GM23338 (cell line): Measurements from ENCODE around the gene MORC2. TPM values are rescaled to one million over a fixed set of nuclear protein-coding genes. Genes with fewer than 3 reads are reported as not detected.

ENCODE experiments used
- ATAC-seq: fragments of 200-7000 bp; cut with Tn5 transposase; 3 replicates; pipeline ENCODE4 v1.9.1; 2020
- DNase-seq: peaks from one replicate; pipeline ENCODE4 v3.0.0-alpha.2; 2015; ENCODE audit warnings: low spot score
- H2AFZ ChIP-seq: fragments of 200-600 bp; sonication (generic); 2 replicates; pipeline ENCODE4 v1.8.0; 2016; ENCODE audit warnings: antibody characterized with exemption, mild to moderate bottlenecking, moderate library complexity
- H3F3A ChIP-seq: fragments of 200-600 bp; sonication (generic); replicated peaks from 2 replicates; pipeline ENCODE4 v1.8.0; 2017; ENCODE audit warnings: antibody characterized with exemption, mixed run types, low read depth
- H3K27ac ChIP-seq: fragments of 200-600 bp; sonication (generic); 2 replicates; pipeline ENCODE4 v1.6.1; 2016; ENCODE audit warnings: low read depth
- H3K27me3 ChIP-seq: fragments of 200-600 bp; sonication (generic); 2 replicates; pipeline ENCODE4 v1.8.0; 2016; ENCODE audit warnings: mild to moderate bottlenecking, mixed run types, moderate library complexity; ENCODE audit not compliant: insufficient read depth
- H3K36me3 ChIP-seq: fragments of 200-600 bp; sonication (generic); 2 replicates; pipeline ENCODE4 v1.8.0; 2016; ENCODE audit warnings: mild to moderate bottlenecking; ENCODE audit not compliant: insufficient read depth
- H3K4me1 ChIP-seq: fragments of 200-600 bp; sonication (generic); 2 replicates; pipeline ENCODE4 v1.8.0; 2016; ENCODE audit warnings: mild to moderate bottlenecking, moderate library complexity; ENCODE audit not compliant: insufficient read depth
- H3K4me2 ChIP-seq: fragments of 200-600 bp; sonication (generic); 2 replicates; pipeline ENCODE4 v1.7.1; 2017; ENCODE audit warnings: mixed run types
- H3K4me3 ChIP-seq: fragments of 200-600 bp; sonication (generic); 2 replicates; pipeline ENCODE4 v1.6.1; 2016; ENCODE audit warnings: mixed run types
- H3K79me2 ChIP-seq: fragments of 200-600 bp; sonication (generic); replicated peaks from 2 replicates; pipeline ENCODE4 v1.8.0; 2017; ENCODE audit warnings: mild to moderate bottlenecking; ENCODE audit not compliant: insufficient read depth
- H3K9me2 ChIP-seq: fragments of 200-600 bp; sonication (generic); 2 replicates; pipeline ENCODE4 v1.8.0; 2017; ENCODE audit not compliant: insufficient read depth
- H4K20me1 ChIP-seq: fragments of 200-600 bp; sonication (generic); replicated peaks from 2 replicates; pipeline ENCODE4 v1.8.0; 2017; ENCODE audit warnings: mild to moderate bottlenecking; ENCODE audit not compliant: insufficient read depth
- H3K27ac Mint-ChIP-seq: 2 replicates; pipeline ENCODE4 v1.8.0; 2020; ENCODE audit warnings: inconsistent platforms, mild to moderate bottlenecking, moderate library complexity, mixed read lengths
- H3K27me3 Mint-ChIP-seq: 3 replicates; pipeline ENCODE4 v1.8.0; 2022; ENCODE audit warnings: low read depth, mild to moderate bottlenecking, moderate library complexity, mixed read lengths, inconsistent platforms; ENCODE audit not compliant: insufficient read depth, poor library complexity
- H3K36me3 Mint-ChIP-seq: 3 replicates; pipeline ENCODE4 v1.8.0; 2021; ENCODE audit warnings: low read depth, mild to moderate bottlenecking, inconsistent platforms, moderate library complexity, mixed read lengths
- H3K4me1 Mint-ChIP-seq: 3 replicates; pipeline ENCODE4 v1.8.0; 2020; ENCODE audit warnings: mild to moderate bottlenecking, inconsistent platforms, mixed read lengths
- H3K4me3 Mint-ChIP-seq: 3 replicates; pipeline ENCODE4 v1.8.0; 2021; ENCODE audit warnings: moderate library complexity, mild to moderate bottlenecking, inconsistent platforms, mixed read lengths
- H3K9me3 Mint-ChIP-seq: 3 replicates; pipeline ENCODE4 v1.8.0; 2020; ENCODE audit warnings: moderate library complexity, mild to moderate bottlenecking, inconsistent platforms, mixed read lengths
- CREB1 ChIP-seq: fragments of 250-450 bp; sonication (Bioruptor Pico); IDR thresholded peaks from 2 replicates; pipeline ENCODE4 v1.5.0; 2020; ENCODE audit warnings: low read depth, mild to moderate bottlenecking, moderate library complexity
- CTCF ChIP-seq, 2 experiments: fragments of 200-600 bp in 1 of 2; sonication (generic) in 1 of 2; conservative IDR thresholded peaks; 2 replicates each; pipeline versions ENCODE4 v1.5.1 to v1.6.1; 2016 to 2017; ENCODE audit warnings: antibody characterized with exemption in 2 of 2, low read depth in 2 of 2, mild to moderate bottlenecking in 2 of 2, moderate library complexity in 1 of 2
- ETS1 ChIP-seq: IDR thresholded peaks from 2 replicates; pipeline ENCODE4 v1.6.1; 2016; ENCODE audit warnings: antibody characterized with exemption
- EZH2phosphoT487 ChIP-seq: fragments of 200-600 bp; sonication (generic); IDR thresholded peaks from one replicate; pipeline ENCODE4 v1.8.1; 2018; ENCODE audit warnings: antibody characterized with exemption; ENCODE audit not compliant: unreplicated experiment
- JUNB ChIP-seq: IDR thresholded peaks from one replicate; pipeline ENCODE4 v1.6.1; 2016; ENCODE audit warnings: antibody characterized with exemption; ENCODE audit not compliant: unreplicated experiment
- POLR2AphosphoS5 ChIP-seq: IDR thresholded peaks from 2 replicates; pipeline ENCODE4 v1.6.1; 2016; ENCODE audit warnings: antibody characterized with exemption, low read depth
- STAT1 ChIP-seq: IDR thresholded peaks from one replicate; pipeline ENCODE4 v1.6.1; 2016; ENCODE audit warnings: antibody characterized with exemption; ENCODE audit not compliant: unreplicated experiment
- ZNF114 ChIP-seq: fragments of 250-450 bp; sonication (Bioruptor Pico); IDR thresholded peaks from 2 replicates; pipeline ENCODE4 v1.5.0; 2020; ENCODE audit warnings: mild to moderate bottlenecking, moderate library complexity
- ZNF331 ChIP-seq: fragments of 250-450 bp; sonication (Bioruptor Pico); IDR thresholded peaks from 2 replicates; pipeline ENCODE4 v1.5.0; 2020; ENCODE audit warnings: low read depth, mild to moderate bottlenecking, moderate library complexity
- ZNF462 ChIP-seq: fragments of 250-450 bp; sonication (Bioruptor Pico); IDR thresholded peaks from 2 replicates; pipeline ENCODE4 v1.5.0; 2020; ENCODE audit warnings: mild to moderate bottlenecking, moderate library complexity
- polyA plus RNA-seq: library from polyadenylated mRNA; unstranded; fragments of >200 nt; fragmentation: Nextera tagmentation; extraction: Ambion mirVana; gene quantifications from 2 replicates; pipeline ENCODE4 v1.2.1, GENCODE V29; 2016
- total RNA-seq: library from RNA; depleted of rRNA; stranded (reverse); fragments of >200 nt; shearing (Covaris generic); gene quantifications from 2 replicates; pipeline ENCODE4 v1.2.3, GENCODE V29; 2014

The MORC2 gene
- total and polyA plus RNA-seq, 2 experiments from 2014 or later: 33.1 to 63.8 TPM

DNA sequence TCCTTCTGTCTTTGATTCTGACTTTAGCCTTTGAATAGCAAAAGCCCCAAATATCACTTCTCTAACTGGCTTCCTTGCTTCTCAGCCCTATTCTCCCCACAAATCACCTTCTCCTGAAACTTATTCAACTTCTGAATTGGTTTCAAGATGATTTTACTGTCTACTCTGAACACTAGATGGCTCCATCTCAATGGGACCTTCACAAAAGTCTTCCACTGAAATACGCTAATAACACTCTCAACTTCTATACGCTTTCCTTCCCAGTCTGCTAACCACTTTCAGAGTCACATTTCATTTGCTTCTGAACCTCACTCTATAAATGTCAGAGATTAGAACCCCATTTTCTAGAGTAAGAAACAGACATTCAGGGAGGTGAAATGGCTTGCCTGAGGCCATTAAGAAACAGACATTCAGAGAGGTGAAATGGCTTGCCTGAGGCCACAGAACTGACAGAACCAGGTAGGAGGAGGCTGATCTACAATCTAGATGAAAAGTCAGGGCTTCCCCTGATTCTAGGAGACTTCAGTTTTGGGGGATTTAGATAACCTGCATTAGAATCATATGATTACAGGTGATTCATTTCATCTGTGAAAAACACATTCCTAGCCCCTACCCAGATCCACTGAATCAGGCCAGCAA is 20.6 kb downstream of the MORC2 start:
- Histone ChIP-seq H3K4me2 (no peak overlapping the region), H3K27ac (no peak overlapping the region), H3K4me1 (no peaks in the 10 kb centered on the region), H3K4me3 (no peak overlapping the region), H2AFZ (no peak overlapping the region), H4K20me1 (peaks cover 41% of the 10 kb centered on the region), H3K9me2 (no peaks in the 10 kb centered on the region), H3K27me3 (no peaks in the 10 kb centered on the region), H3K79me2 (peaks cover 50% of the 10 kb centered on the region), H3K36me3 (peaks cover 76% of the 10 kb centered on the region), H3F3A (0 out of 2 replicates have a peak, but pooled peaks cover 4% of the 10 kb centered on the region)
- DNase-seq (peak; percentile 48), ATAC-seq (no peak)
- no peaks in the 10 kb centered on the region for H3K4me1 Mint-ChIP-seq
- peaks cover 32% of the 10 kb centered on the region for H3K36me3 Mint-ChIP-seq
- TF ChIP-seq CTCF (conservative IDR thresholded peaks at IDR 0.05; ENCODE audit: low read depth in 2 of 2) (peak; percentile 47 to 50), ETS1 (no peak)
- H3K27ac Mint-ChIP-seq: no peak overlapping the region
- no peaks in the 10 kb centered on the region for H3K9me3 Mint-ChIP-seq
- H3K4me3 Mint-ChIP-seq: no peak overlapping the region
- H3K27me3 Mint-ChIP-seq: peaks cover 3% of the 10 kb centered on the region

DNA sequence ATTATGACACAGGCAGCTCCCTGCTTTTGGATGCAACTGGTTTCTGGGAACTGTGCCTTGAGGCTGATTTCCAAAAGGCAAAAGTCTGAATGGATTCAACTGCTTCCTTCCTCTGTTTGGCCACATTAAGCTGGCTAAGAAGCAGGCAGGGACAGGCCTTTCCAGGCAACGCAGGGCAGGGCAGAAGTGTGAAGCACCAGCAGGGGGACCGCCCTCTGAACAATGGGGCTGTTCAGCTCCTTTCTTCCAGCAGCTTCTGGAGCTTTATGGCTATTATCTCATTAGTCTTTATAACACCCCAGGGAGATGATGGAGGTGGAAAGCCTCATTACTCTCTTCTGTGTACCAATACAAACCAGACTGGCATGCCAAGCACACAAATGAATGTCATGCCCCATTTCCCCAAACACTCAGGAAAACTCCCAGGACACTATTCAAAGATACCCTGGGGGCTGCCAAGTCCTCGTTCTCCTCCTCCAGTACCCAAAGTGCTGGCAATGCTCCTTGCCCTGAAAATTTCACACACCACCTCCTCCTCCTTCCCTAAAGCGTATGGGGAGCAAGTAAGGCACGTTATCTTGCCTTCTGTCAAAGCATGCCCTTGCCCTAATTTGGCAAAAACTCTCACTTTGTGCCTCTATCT is 21.3 kb downstream of the MORC2 start:
- ATAC-seq (peak; percentile 57), DNase-seq (no peak)
- no peak overlapping the region for H2AFZ ChIP-seq
- H3K27me3 ChIP-seq: no peaks in the 10 kb centered on the region
- no peak overlapping the region for H3K4me3 Mint-ChIP-seq
- no peaks in the 10 kb centered on the region for H3K4me1 ChIP-seq
- 0 out of 2 replicates have a peak, but pooled peaks cover 4% of the 10 kb centered on the region for H3F3A ChIP-seq
- H3K4me1 Mint-ChIP-seq: no peaks in the 10 kb centered on the region
- H4K20me1 ChIP-seq: peaks cover 35% of the 10 kb centered on the region
- H3K36me3 Mint-ChIP-seq: peaks cover 30% of the 10 kb centered on the region
- H3K79me2 ChIP-seq: peaks cover 43% of the 10 kb centered on the region
- peaks cover 3% of the 10 kb centered on the region for H3K27me3 Mint-ChIP-seq
- no peak overlapping the region for H3K4me3 ChIP-seq
- no peak overlapping the region for H3K4me2 ChIP-seq
- no peak overlapping the region for H3K27ac Mint-ChIP-seq
- no peak overlapping the region for H3K27ac ChIP-seq
- H3K9me2 ChIP-seq: no peaks in the 10 kb centered on the region
- peaks cover 76% of the 10 kb centered on the region for H3K36me3 ChIP-seq
- H3K9me3 Mint-ChIP-seq: no peaks in the 10 kb centered on the region
- TF ChIP-seq POLR2AphosphoS5: no peak
- TF ChIP-seq ZNF331 (CRISPR knock-in tag): no peak
- no peak for TF ChIP-seq JUNB
- no peak for TF ChIP-seq ZNF114 (CRISPR knock-in tag)
- TF ChIP-seq STAT1: no peak
- no peak for TF ChIP-seq ZNF462
- TF ChIP-seq ETS1: no peak
- no peak for TF ChIP-seq EZH2phosphoT487
- TF ChIP-seq CREB1 (CRISPR knock-in tag): no peak
